T-helper 22 cell (primary cell): ENCODE data around the gene PDGFRA.

Source experiments
- DNase-seq: peaks from one replicate; pipeline ENCODE4 v3.0.0-alpha.2; 2020; ENCODE audit warnings: low read depth

The PDGFRA gene

DNA sequence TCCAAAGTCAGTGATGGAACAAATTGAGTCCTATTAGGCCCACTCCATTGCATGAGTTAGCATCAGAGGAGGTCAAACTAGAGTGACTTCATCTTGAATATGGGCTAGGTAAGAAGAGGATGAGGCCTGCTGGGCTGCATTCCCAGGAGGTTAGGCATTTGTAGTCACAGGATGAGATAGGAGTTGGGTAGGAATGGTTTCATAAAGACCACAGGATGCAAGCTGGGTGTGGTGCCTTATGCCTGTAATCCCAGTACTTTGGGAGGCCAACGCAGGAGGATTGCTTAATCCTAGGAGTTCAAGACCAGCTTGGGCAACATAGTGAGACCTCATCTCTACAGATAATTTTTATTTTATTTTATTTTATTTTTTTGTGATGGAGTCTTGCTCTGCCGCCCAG lies 26.8 kb downstream of the PDGFRA start:
- no peak for DNase-seq

DNA sequence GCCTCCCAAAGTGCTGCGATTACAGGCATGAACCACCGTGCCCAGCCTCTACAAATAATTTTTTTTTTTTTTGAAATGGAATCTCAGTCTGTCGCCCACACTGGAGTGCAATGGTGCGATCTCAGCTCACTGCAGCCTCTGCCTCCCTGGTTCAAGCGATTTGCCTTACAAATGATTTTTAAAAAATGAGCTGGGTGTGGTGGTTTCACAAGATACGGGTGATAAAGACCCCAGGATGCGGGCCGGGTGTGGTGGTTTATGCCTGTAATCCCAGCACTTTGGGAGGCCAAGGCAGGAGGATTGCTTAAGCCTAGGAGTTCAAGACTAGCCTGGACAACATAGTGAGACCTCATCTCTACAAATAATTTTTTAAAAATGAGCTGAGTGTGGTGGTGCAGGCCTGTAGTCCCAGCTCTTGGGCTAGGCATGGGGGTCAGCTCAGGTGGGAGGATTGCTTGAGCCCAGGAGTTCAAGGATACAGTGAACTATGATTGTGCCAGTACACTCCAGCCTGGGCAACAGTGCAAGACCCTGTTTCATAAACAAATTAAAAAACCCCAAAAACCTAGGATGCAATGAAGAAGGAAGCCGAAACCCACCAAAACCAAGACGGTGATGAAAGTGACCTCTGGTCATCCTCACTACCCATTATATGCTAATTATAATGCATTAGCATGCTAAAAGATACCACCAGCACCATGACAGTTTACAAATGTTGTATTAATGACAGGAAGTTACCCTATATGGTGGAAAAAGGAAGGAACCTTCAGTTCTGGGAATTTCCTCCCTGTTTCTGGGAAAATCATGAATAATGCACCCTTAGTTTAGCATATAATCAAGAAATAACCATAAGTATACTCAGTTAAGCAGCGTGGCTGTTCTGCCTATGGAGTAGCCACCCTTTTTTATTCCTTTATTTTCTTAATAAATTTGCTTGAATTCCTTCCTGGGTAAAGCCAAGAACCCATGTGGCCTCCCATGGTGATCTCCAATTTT lies 27.7 kb downstream of the PDGFRA start:
- DNase-seq, result no peak

- no peak for DNase-seq
These were observed 36.3 kb downstream of the PDGFRA start for GRCh38 chr4:54265366-54265765.

- DNase-seq, result no peak
These were observed 39.1 kb downstream of the PDGFRA start for GRCh38 chr4:54268151-54268550.

DNA sequence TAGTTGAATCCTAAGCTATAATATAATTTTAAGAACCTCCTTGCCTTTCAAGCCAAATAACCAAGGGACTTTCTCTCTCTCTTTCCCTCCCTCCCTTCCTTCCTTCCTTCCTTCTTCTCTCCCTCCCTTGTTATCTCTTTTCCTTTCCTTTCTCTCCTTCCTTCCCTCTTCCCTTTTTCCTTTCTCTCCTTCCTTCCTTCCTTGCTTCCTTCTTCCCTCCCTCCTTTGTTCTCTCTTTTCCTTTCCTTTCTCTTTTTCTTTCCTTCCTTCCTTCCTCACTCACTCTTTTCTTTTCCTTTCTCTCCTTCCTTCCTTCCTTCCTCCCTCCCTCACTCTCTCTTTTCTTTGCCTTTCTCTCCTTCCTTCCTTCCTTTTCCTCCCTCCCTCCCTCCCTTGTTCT lies 42.4 kb downstream of the PDGFRA start:
- no peak for DNase-seq

GRCh38 chr4:54272051-54272450 lies 43.0 kb downstream of the PDGFRA start:
- no peak for DNase-seq

GRCh38 chr4:54274264-54274663 lies 45.2 kb downstream of the PDGFRA start:
- no peak for DNase-seq

- DNase-seq, result no peak
These were observed 45.9 kb downstream of the PDGFRA start for GRCh38 chr4:54274795-54275665.

DNA sequence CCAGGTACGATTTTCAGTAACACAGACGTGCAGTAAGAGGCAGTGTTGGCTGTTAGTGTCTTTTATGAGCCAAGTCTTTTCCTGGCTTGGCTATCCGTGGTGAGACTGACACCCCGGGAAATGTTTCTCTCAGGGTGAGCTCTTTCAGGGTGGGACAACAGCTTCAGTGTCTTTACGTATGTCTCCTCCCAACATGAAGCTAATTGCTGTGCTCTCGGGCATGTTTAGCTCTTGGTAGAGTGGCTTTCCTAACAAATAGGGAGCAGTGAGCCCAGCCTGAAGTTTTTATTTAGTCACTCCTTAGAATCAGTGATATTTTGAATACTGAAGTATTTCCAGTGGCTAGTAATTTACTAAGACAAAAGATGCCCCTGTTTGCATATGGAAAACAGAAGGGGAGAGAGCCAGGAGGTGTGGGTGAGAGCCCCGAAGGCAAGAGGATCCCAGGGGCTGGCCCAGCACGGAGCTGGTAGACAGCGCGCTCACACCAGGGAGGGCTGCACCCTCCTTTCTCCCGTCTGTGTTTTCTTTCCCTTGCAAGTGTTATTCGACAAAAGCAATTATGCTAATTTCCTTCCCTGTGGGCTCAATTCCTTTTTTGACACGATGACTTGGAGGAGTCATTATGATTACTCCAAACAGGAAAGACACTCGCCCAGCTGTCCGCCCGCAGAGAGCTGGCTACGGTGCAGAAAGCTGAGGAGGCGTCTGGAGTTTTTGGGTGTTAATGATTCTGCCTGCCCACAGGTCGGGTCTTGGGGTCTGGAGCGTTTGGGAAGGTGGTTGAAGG lies 47.7 kb downstream of the PDGFRA start:
- DNase-seq, result no peak

- DNase-seq, result no peak
These were observed 48.6 kb downstream of the PDGFRA start for GRCh38 chr4:54277691-54278090.

DNA sequence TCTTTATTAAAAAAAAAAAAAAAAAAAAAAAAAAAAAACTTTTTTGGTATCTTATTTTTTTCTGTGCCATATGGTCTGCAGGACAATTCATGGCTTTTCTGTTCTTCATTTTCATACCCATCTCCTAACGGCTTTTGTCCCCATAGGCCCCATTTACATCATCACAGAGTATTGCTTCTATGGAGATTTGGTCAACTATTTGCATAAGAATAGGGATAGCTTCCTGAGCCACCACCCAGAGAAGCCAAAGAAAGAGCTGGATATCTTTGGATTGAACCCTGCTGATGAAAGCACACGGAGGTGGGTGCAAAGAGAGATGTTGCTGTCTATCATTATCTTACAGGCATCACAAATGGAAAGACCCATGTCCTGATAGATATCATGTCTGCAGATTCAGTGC lies 49.1 kb downstream of the PDGFRA start:
- DNase-seq, result no peak

DNA sequence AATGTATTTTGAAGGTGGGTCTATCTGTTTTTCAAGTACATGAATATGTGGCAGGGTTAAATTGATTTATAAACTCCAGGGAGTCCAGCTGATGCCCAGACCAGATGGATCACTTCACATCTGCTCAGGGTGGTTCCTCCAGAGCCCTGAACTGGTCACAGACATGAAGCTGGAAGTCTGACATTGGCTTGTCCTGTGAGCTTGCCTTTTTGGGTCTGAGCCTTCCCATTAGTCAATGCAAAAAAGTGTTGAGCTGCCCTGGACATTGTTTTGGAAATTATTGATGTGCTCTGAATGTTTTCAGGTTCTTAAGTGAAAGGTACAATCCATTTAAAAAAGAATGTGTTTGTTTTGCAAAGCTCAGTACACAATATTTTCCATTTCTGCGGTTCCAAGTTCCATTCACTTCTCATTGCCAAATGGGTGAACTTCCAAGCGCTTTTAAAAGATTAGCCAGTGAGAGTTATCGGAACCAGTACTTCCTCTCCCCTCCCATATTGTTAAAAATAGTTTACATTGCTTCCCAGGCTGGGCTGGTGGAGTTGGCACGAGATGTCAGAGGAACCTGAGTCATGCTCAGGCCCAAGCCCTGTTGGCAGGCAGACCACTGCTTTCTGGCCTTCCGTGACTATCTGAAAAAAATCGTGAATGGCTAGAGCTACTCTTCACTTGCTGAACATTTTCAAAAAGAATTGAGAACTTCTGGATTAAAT lies 52.1 kb downstream of the PDGFRA start:
- DNase-seq, result no peak

GRCh38 chr4:54282837-54283236 lies 53.7 kb downstream of the PDGFRA start:
- no peak for DNase-seq

DNA sequence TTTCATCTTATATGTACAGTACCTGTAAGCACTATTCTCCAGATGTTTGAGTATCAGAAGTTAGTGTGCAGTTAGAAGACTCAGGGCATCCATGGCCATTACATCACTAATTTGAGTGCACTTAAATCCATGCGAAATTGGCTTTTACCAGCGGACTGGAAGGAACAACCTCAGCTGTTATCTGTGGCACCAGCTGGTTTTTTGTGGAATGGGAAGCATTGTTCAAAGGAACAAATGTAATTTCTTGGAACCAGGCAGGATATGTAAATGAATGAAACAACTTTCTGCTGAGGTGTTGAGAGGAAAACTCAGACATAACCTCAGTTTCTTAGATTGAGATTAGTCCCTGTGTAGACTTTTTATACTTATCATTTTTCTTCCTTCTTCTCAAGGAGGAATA lies 60.2 kb downstream of the PDGFRA start:
- no peak for DNase-seq

GRCh38 chr4:54290980-54291379 lies 61.9 kb downstream of the PDGFRA start:
- no peak for DNase-seq

- DNase-seq, result no peak
These were observed 67.6 kb downstream of the PDGFRA start for GRCh38 chr4:54296548-54297203.

- DNase-seq, result no peak
These were observed 79.0 kb downstream of the PDGFRA start for GRCh38 chr4:54308110-54308509.

GRCh38 chr4:54315561-54316538 lies 86.8 kb downstream of the PDGFRA start:
- no peak for DNase-seq

DNA sequence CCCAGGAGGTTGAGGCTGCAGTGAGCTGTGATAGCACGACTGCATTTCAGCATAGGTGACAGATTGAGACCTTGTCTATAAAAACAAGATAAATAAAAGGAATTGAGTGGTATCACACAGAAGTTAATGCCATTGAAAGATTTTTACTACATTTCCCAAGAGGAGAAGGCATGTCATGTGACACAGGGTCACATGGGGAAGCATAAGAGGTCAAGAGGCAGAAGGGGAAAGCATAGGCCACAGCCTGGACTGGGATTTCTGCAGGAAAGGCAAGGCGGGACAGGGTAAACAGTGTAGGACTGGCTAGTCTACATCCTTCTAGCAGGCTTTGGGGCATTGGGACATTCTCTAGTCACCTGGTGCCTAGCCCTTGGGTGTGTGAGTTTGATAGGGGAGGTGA lies 88.6 kb downstream of the PDGFRA start:
- no peak for DNase-seq

- DNase-seq, result no peak
These were observed 89.8 kb downstream of the PDGFRA start for GRCh38 chr4:54318904-54319303.
